Upper lobe of right lung (tissue), 1 donor: ENCODE data around the gene SLIT2. TPM values are rescaled to one million over a fixed set of nuclear protein-coding genes. Genes with fewer than 3 reads are reported as not detected.

Experiments used
- ATAC-seq: fragments of 200-7000 bp; cut with Tn5 transposase; one replicate; pipeline ENCODE4 v1.9.1; 2020; ENCODE audit warnings: mild to moderate bottlenecking, moderate library complexity
- DNase-seq: peaks from one replicate; pipeline ENCODE4 v3.0.0-alpha.2; 2020
- H3K27ac ChIP-seq: fragments of 200-600 bp; one replicate; pipeline ENCODE4 v1.8.0; 2022
- H3K27me3 ChIP-seq: fragments of 200-600 bp; one replicate; pipeline ENCODE4 v1.8.0; 2022; ENCODE audit warnings: mild to moderate bottlenecking
- H3K36me3 ChIP-seq: fragments of 200-600 bp; one replicate; pipeline ENCODE4 v1.8.0; 2022
- H3K4me1 ChIP-seq: fragments of 200-600 bp; one replicate; pipeline ENCODE4 v1.8.0; 2022
- H3K4me3 ChIP-seq: fragments of 200-600 bp; one replicate; pipeline ENCODE4 v1.8.0; 2022; ENCODE audit warnings: mild to moderate bottlenecking
- H3K9me3 ChIP-seq: fragments of 200-600 bp; one replicate; pipeline ENCODE4 v1.8.0; 2022
- intact Hi-C: fragments of 100-400 bp; cut with DNase I; formaldehyde crosslinking; loops from one replicate; pipeline ENCODE4 v1.11.0; 2022
- total RNA-seq: library from RNA; stranded (reverse); fragmentation: NEBNext Ultra II Directional; extraction: Animal tissue kit (Norgen Biotek cat#: 25700); gene quantifications from one replicate; pipeline ENCODE4 v1.2.1, GENCODE V29; 2021
- TF ChIP-seq, protein P1 (sequence below): fragments of 200-600 bp; IDR thresholded peaks from one replicate; pipeline ENCODE4 v1.8.0; 2022; ENCODE audit warnings: antibody characterized with exemption
- donor health status: DM: no; HTN: yes; CAD: no; lungs with severe emphysema.

The SLIT2 gene
- total RNA-seq, 1 donor from 2014 or later = 181 TPM

DNA sequence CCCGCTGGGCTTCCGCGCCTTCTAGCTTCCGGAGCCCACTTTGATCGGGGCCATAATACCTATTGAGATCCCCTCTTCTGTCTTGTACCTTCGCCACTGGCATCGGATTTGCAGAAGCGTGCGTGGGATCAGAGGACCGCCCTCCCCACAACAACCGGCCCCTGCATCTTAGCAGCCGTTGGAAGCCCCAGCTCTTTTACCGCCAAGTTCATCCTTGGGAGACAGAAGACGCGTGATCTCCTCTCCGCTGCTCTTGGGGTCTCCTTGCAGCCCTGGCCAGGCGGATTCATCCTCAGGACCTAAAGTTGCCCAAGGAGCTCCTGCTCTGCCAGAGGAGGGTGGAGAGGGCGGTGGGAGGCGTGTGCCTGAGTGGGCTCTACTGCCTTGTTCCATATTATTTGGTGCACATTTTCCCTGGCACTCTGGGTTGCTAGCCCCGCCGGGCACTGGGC lies 1.6 kb downstream of the SLIT2 start:
- H3K27me3 ChIP-seq = peaks cover 39% of the 10 kb centered on the region
- TF ChIP-seq, protein P1, sequence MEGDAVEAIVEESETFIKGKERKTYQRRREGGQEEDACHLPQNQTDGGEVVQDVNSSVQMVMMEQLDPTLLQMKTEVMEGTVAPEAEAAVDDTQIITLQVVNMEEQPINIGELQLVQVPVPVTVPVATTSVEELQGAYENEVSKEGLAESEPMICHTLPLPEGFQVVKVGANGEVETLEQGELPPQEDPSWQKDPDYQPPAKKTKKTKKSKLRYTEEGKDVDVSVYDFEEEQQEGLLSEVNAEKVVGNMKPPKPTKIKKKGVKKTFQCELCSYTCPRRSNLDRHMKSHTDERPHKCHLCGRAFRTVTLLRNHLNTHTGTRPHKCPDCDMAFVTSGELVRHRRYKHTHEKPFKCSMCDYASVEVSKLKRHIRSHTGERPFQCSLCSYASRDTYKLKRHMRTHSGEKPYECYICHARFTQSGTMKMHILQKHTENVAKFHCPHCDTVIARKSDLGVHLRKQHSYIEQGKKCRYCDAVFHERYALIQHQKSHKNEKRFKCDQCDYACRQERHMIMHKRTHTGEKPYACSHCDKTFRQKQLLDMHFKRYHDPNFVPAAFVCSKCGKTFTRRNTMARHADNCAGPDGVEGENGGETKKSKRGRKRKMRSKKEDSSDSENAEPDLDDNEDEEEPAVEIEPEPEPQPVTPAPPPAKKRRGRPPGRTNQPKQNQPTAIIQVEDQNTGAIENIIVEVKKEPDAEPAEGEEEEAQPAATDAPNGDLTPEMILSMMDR = no peak
- ATAC-seq = no peak
- intact Hi-C loops = no loop called here
- peaks cover 5% of the 10 kb centered on the region for H3K4me1 ChIP-seq
- peak overlapping the region; percentile 58 for H3K4me3 ChIP-seq
- H3K36me3 ChIP-seq = no peaks in the 10 kb centered on the region
- no peaks in the 10 kb centered on the region for H3K9me3 ChIP-seq
- peak; percentile 53 for DNase-seq
- peak overlapping the region; percentile 43 for H3K27ac ChIP-seq

GRCh38 chr4:20253735-20254409 lies 2.2 kb downstream of the SLIT2 start:
- DNase-seq (peak; percentile 66), ATAC-seq (peak; percentile 2)
- Histone ChIP-seq H3K4me1 (peaks cover 5% of the 10 kb centered on the region), H3K36me3 (no peaks in the 10 kb centered on the region), H3K27ac (peak overlapping the region; percentile 66), H3K4me3 (peak overlapping the region; percentile 58), H3K27me3 (peaks cover 39% of the 10 kb centered on the region), H3K9me3 (no peaks in the 10 kb centered on the region)
- intact Hi-C loops = no loop called here
- TF ChIP-seq, protein P1 = no peak

GRCh38 chr4:20254511-20255250 lies 3.0 kb downstream of the SLIT2 start:
- Histone ChIP-seq H3K4me1 (peaks cover 5% of the 10 kb centered on the region), H3K4me3 (peak overlapping the region; percentile 58), H3K9me3 (no peaks in the 10 kb centered on the region), H3K27me3 (peaks cover 39% of the 10 kb centered on the region), H3K36me3 (no peaks in the 10 kb centered on the region), H3K27ac (peak overlapping the region; percentile 66)
- TF ChIP-seq, protein P1 = no peak
- intact Hi-C loops = no loop called here
- peak; percentile 16 for ATAC-seq
- DNase-seq = peak; percentile 64

- no peak for ATAC-seq
- Histone ChIP-seq H3K27me3 (peaks cover 39% of the 10 kb centered on the region), H3K4me1 (peaks cover 5% of the 10 kb centered on the region), H3K36me3 (no peaks in the 10 kb centered on the region), H3K27ac (peak overlapping the region; percentile 66), H3K4me3 (peak overlapping the region; percentile 58), H3K9me3 (no peaks in the 10 kb centered on the region)
- DNase-seq = no peak
- intact Hi-C loops = no loop called here
- TF ChIP-seq, protein P1 = no peak
These were observed 3.5 kb downstream of the SLIT2 start for GRCh38 chr4:20255251-20255586.

DNA sequence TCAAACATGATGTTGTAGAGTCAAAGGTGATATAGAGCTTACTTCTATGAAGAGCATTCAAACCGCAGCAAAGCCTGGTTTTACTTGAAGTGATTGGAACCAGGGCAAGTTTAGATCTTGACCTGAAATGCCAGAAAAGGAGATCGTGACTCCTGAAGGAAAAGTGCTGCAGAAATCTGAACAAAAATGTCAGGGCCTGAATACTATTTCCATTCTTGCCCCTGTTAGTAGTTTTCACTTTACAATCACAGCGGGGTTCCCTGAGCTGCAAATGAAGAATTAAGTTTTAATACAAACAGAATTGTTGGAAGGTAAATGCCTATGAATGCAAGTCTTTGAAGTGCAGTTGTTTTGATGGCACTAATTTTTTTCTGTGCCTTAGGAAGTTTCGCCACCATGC lies 4.1 kb downstream of the SLIT2 start:
- Histone ChIP-seq H3K27me3 (peaks cover 39% of the 10 kb centered on the region), H3K27ac (no peak overlapping the region)

More for the DNA sequence above, 4.1 kb downstream of the SLIT2 start:
- intact Hi-C loops = no loop called here
- no peaks in the 10 kb centered on the region for H3K9me3 ChIP-seq
- peak overlapping the region; percentile 58 for H3K4me3 ChIP-seq
- TF ChIP-seq, protein P1 = no peak
- no peaks in the 10 kb centered on the region for H3K36me3 ChIP-seq
- peaks cover 5% of the 10 kb centered on the region for H3K4me1 ChIP-seq
- DNase-seq (no peak), ATAC-seq (no peak)
